ENCODE data around the gene DSCAML1. TPM values are rescaled to one million over a fixed set of nuclear protein-coding genes. Genes with fewer than 3 reads are reported as not detected.
A peak's percentile ranks its signal among the peaks of the same experiment; 100 is the strongest.

Gene DSCAML1
- total RNA-seq, 1 experiment from 2014 or later, result 5.4 TPM

GRCh38 chr11:117620659-117621058 lies 176.4 kb downstream of the DSCAML1 start:
- no peak for DNase-seq (ENCODE audit: low read depth)
- in situ Hi-C loops (cut with HindIII; ENCODE audit: low pct_unique_long_range_greater_than_20kb, low sequenced_read_pairs), result no loop called here

DNA sequence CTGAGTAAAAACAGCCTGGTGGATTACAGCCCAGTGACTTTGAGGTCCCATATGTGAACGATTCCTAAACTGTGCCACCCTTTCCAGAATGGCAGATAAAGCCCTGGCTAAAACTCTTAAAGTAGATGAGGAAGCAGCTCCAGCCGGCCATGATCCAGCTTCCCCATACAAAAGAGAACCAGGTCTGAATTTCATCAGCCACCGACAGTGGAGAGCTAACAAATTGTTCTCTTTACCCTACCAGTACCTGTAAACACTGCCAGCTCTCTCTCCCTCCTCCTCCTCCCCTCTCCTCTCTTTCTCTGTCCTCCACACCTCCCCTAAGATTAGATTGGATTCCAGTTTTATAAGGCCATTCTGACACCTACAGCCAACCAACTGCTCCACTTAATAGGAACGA lies 176.9 kb downstream of the DSCAML1 start:
- in situ Hi-C loops (cut with HindIII; ENCODE audit: low pct_unique_long_range_greater_than_20kb, low sequenced_read_pairs), result no loop called here
- no peak for DNase-seq (ENCODE audit: low read depth)

DNA sequence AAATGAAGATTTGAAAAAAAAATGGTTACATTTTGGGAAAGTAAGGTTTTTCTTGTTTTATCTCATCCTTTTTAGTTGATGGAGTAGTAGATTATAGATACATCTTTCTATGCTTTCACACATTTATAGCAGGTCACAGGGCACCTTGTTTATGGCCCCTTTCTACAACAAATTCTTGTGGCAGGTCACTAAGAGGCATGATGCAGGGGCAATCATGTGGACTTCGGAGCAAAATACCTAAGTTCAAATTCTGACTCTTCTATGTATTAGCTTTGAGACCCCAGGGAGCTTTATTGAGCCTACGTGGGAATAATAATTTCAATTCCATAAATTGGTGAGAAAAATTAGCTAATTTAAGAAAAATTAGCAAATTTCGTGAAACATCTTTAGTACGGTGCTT lies 177.4 kb downstream of the DSCAML1 start:
- DNase-seq (ENCODE audit: low read depth), result no peak
- in situ Hi-C loops (cut with HindIII; ENCODE audit: low pct_unique_long_range_greater_than_20kb, low sequenced_read_pairs), result no loop called here

DNA sequence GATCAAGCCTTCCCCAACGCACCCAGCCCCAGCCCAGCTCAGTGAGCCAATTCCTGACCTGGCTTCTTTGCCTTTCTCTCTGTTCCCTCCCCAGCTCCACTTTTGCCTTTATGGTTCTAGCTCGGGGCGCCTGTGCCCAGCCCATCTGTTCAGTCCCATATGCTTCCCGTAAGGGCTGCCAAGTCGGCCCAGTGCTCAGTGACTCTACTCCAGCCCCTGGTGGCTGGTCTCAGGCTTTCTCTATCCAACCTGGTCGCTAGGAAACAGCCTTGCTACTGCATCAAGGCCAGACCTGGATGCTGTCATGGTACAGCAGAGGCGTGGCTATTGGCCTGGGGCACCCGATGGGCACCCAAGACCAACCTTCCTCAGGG lies 178.0 kb downstream of the DSCAML1 start:
- in situ Hi-C loops (cut with HindIII; ENCODE audit: low pct_unique_long_range_greater_than_20kb, low sequenced_read_pairs), result no loop called here

GRCh38 chr11:117618302-117618981 lies 178.6 kb downstream of the DSCAML1 start:
- no peak for DNase-seq (ENCODE audit: low read depth)
- in situ Hi-C loops (cut with HindIII; ENCODE audit: low pct_unique_long_range_greater_than_20kb, low sequenced_read_pairs), result no loop called here

More for the DNA sequence above, 178.0 kb downstream of the DSCAML1 start:
- DNase-seq (ENCODE audit: low read depth), result no peak

DNA sequence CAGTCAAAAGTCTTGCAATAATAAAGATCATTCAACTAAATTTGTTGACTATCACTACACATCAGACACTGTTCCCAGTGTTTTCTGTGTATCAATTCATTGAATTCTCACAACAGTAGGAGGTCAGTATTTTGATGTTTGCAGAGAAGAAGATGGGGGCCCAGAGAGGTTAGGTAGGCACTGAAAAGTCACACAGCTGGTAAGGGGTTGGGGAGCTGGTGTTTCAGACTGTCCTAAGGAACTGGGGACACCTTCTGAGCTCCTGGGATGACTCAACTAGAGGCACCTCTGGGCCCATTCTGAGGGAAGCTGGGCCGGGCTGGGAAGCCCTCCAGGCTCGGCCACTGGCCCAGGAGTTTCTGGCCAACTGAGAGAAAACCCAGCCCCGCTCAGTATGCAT lies 180.0 kb downstream of the DSCAML1 start:
- in situ Hi-C loops (cut with HindIII; ENCODE audit: low pct_unique_long_range_greater_than_20kb, low sequenced_read_pairs), result no loop called here
- DNase-seq (ENCODE audit: low read depth), result no peak

GRCh38 chr11:117614728-117615127 lies 182.3 kb downstream of the DSCAML1 start:
- in situ Hi-C loops (cut with HindIII; ENCODE audit: low pct_unique_long_range_greater_than_20kb, low sequenced_read_pairs), result no loop called here
- DNase-seq (ENCODE audit: low read depth), result no peak

- DNase-seq (ENCODE audit: low read depth), result no peak
- in situ Hi-C loops (cut with HindIII; ENCODE audit: low pct_unique_long_range_greater_than_20kb, low sequenced_read_pairs), result no loop called here
Measured at GRCh38 chr11:117613521-117613920, 183.5 kb downstream of the DSCAML1 start.

DNA sequence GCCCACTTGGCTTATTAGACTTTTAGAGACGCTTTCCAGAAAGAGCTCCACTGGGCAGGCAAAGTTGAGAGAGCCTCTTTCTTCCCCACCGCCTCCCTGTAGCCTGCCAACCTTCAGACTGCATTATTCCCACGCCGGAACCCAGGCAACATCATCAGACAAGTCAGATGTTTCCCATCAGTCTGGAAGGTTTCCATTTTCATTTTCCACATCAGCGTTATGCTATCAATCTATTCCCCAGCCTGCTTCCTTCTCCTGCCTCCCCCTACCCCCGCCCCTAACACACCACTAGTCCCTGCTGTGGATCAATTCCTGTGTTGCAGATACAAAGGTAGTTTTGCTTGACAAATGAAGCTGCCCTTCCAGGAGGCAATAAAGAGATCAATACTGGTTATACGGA lies 184.8 kb downstream of the DSCAML1 start:
- in situ Hi-C loops (cut with HindIII; ENCODE audit: low pct_unique_long_range_greater_than_20kb, low sequenced_read_pairs), result no loop called here
- DNase-seq (ENCODE audit: low read depth), result no peak

DNA sequence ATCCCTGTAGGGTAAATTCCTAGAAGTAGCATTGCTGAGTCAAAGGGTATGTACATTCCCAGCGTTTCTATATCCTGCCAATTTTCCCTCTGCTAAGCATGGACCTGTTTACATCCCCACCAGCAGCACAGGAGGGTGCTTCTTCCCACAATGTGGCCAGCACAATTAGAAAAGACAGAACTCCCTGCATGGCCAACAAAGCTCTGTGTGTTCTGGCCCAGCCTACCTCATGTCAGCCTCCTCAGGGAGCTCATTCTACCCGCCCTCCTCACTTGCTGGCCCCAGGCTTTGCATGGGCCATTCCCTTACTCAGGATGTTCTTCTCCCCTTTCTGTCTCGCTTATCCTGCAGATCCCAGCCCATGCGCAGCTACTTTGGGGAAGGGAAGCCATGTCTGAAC lies 186.1 kb downstream of the DSCAML1 start:
- in situ Hi-C loops (cut with HindIII; ENCODE audit: low pct_unique_long_range_greater_than_20kb, low sequenced_read_pairs), result no loop called here
- DNase-seq (ENCODE audit: low read depth), result peak; percentile 33

DNA sequence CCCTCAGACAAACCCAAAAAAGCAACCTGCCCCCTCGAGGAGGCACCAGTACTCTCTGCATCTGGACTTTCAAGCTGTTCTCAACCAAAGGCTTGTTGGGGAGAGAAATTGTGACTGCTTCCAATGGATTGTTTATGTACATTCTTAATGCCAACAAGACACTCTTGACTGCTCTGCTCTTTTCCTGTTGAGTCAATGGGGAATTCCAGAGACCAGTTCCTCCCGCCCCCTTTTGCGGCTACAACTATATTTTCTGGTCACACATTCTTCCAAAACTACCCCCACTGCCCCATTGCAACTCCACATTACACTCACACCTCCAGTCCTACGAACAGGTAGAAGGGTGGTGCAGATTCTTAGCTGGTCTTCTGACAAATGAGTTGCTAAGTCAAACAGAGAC lies 187.0 kb downstream of the DSCAML1 start:
- peak; percentile 80 for DNase-seq (ENCODE audit: low read depth)
- in situ Hi-C loops (cut with HindIII; ENCODE audit: low pct_unique_long_range_greater_than_20kb, low sequenced_read_pairs), result no loop called here

- DNase-seq (ENCODE audit: low read depth), result no peak
- in situ Hi-C loops (cut with HindIII; ENCODE audit: low pct_unique_long_range_greater_than_20kb, low sequenced_read_pairs), result no loop called here
Measured at GRCh38 chr11:117607449-117607848, 189.6 kb downstream of the DSCAML1 start.

- in situ Hi-C loops (cut with HindIII; ENCODE audit: low pct_unique_long_range_greater_than_20kb, low sequenced_read_pairs), result no loop called here
- no peak for DNase-seq (ENCODE audit: low read depth)
Measured at GRCh38 chr11:117606790-117607189, 190.2 kb downstream of the DSCAML1 start.

GRCh38 chr11:117606211-117606610 lies 190.8 kb downstream of the DSCAML1 start:
- in situ Hi-C loops (cut with HindIII; ENCODE audit: low pct_unique_long_range_greater_than_20kb, low sequenced_read_pairs), result no loop called here
- no peak for DNase-seq (ENCODE audit: low read depth)

DNA sequence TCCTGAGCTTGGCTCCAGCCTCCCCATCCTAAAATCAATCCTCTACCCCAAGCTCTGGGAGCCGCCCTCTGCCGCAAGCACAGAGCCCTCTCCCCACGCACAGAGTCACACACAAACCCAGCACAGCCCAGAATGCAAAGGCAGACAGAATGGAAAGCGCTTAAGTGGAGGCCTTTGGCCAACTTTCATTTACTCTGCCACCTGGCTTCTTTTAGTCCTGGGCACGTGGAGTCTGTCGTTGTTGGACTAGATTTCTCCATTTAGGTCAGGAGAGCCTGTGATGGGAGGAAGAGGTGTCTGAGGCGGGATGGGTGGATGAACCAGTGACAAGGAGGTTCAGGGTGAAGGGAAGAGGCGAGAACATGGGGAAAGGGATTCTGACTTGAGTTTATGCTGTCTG lies 191.7 kb downstream of the DSCAML1 start:
- in situ Hi-C loops (cut with HindIII; ENCODE audit: low pct_unique_long_range_greater_than_20kb, low sequenced_read_pairs), result no loop called here
- DNase-seq (ENCODE audit: low read depth), result no peak

DNA sequence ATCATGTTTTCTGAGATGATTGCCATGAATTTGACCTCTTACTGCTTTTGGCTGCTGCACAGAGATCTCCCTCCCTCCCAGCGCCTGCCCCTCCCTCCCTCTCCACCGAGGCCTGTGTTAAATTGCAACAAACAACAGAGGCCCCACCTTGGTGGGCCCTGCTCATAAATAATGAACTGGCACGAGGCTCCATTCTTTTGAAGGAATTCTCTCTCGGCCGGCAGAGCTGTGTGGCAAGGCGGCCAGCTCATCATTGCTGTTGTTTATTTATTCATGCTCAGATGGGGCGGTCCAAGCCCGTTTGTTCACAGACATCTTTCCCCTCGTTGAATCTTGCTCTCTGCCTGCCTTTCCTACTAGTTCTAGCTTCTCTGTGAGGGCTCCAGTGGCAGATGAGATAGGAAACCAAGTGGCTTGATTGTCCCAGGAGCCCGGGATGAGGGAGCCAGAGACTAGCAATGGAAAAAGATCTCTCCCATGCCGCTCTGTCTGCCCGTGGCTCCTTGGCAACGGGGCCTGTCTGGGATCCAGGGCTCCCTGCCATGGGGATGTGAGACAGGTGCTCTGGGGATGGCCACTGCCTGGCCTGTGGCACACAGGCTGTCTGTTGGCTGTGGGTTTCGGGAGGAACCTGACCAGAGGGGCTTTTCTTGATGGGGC lies 192.6 kb downstream of the DSCAML1 start:
- peak; percentile 76 for DNase-seq (ENCODE audit: low read depth)
- in situ Hi-C loops (cut with HindIII; ENCODE audit: low pct_unique_long_range_greater_than_20kb, low sequenced_read_pairs), result no loop called here

GRCh38 chr11:117603932-117604331 lies 193.1 kb downstream of the DSCAML1 start:
- DNase-seq (ENCODE audit: low read depth), result no peak

GRCh38 chr11:117601006-117601708 lies 195.9 kb downstream of the DSCAML1 start:
- in situ Hi-C loops (cut with HindIII; ENCODE audit: low pct_unique_long_range_greater_than_20kb, low sequenced_read_pairs), result no loop called here
- DNase-seq (ENCODE audit: low read depth), result no peak

More at GRCh38 chr11:117603932-117604331, 193.1 kb downstream of the DSCAML1 start:
- in situ Hi-C loops (cut with HindIII; ENCODE audit: low pct_unique_long_range_greater_than_20kb, low sequenced_read_pairs), result no loop called here

DNA sequence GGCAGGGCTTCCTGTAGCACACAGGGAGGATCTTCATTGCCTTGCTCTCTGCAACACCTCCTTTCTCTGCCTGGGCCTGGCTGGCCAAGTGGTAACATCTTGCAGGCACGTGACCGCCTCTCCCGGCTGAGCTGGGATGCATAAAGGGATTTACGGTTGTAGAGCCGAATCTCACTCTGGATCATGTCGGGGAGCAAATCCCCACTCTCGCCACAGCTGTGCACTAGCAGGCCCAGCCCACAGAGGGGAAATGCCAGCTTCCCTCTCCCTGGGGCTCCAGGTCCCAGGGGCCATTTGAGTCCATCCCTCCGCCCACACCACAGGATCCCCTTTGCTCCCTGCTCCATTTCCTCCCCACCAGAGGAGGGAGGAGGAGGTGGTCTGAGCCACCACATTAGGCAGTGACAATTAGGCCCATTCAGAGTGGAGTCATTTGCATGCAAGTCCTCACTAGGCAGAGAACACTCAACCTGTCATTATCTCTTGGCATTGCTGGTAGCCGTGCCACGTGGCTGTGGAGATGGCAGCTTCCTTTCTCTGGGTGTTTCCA lies 196.7 kb downstream of the DSCAML1 start:
- no peak for DNase-seq (ENCODE audit: low read depth)
- in situ Hi-C loops (cut with HindIII; ENCODE audit: low pct_unique_long_range_greater_than_20kb, low sequenced_read_pairs), result no loop called here
